ENCODE data around the gene GHRL.
A peak's percentile ranks its signal among the peaks of the same experiment; 100 is the strongest.

The GHRL gene

GRCh38 chr3:10292505-10293419 lies at the start of gene GHRL:
TSS of gene GHRL (minus strand) at chr3:10292947. CDS start at chr3:10290180, 2,767 bp downstream.
- peak; percentile 20 for DNase-seq

- DNase-seq: no peak
Measured at GRCh38 chr3:10341901-10342398, 49.2 kb upstream of the GHRL start.

- DNase-seq: no peak
Measured at GRCh38 chr3:10340476-10340875, 47.7 kb upstream of the GHRL start.

GRCh38 chr3:10340046-10340445 lies 47.3 kb upstream of the GHRL start:
- no peak for DNase-seq

- DNase-seq: no peak
Measured at GRCh38 chr3:10339376-10339955, 46.7 kb upstream of the GHRL start.

- no peak for DNase-seq
Measured at GRCh38 chr3:10338591-10339353, 46.0 kb upstream of the GHRL start.

- DNase-seq: no peak
Measured at GRCh38 chr3:10338164-10338470, 45.4 kb upstream of the GHRL start.

- no peak for DNase-seq
Measured at GRCh38 chr3:10337323-10338163, 44.8 kb upstream of the GHRL start.

GRCh38 chr3:10336761-10337160 lies 44.0 kb upstream of the GHRL start:
- DNase-seq: no peak

GRCh38 chr3:10335871-10336622 lies 43.3 kb upstream of the GHRL start:
- DNase-seq: no peak

- no peak for DNase-seq
Measured at GRCh38 chr3:10335190-10335738, 42.5 kb upstream of the GHRL start.

- no peak for DNase-seq
Measured at GRCh38 chr3:10334459-10334858, 41.7 kb upstream of the GHRL start.

- no peak for DNase-seq
Measured at GRCh38 chr3:10334042-10334441, 41.3 kb upstream of the GHRL start.

- no peak for DNase-seq
Measured at GRCh38 chr3:10333349-10333650, 40.6 kb upstream of the GHRL start.

GRCh38 chr3:10332481-10333348 lies 40.0 kb upstream of the GHRL start:
- no peak for DNase-seq

GRCh38 chr3:10331320-10331719 lies 38.6 kb upstream of the GHRL start:
- no peak for DNase-seq

- DNase-seq: no peak
Measured at GRCh38 chr3:10330319-10330718, 37.6 kb upstream of the GHRL start.

- DNase-seq: no peak
Measured at GRCh38 chr3:10329495-10330015, 36.8 kb upstream of the GHRL start.

GRCh38 chr3:10328460-10329071 lies 35.8 kb upstream of the GHRL start:
- DNase-seq: no peak

GRCh38 chr3:10327592-10327991 lies 34.8 kb upstream of the GHRL start:
- DNase-seq: no peak

Measured in CD4-positive, alpha-beta T cell treated with Interleukin-4 for 4 hours (primary cell).